K562 (cell line): Measurements from ENCODE around the gene FCAMR. TPM values are rescaled to one million over a fixed set of nuclear protein-coding genes. Genes with fewer than 3 reads are reported as not detected.
A peak's percentile ranks its signal among the peaks of the same experiment; 100 is the strongest.

Source experiments
- BRD4 ChIP-seq: fragments of 200-600 bp; sonication (generic); IDR thresholded peaks from 2 replicates; pipeline ENCODE4 v1.6.1; 2017; ENCODE audit warnings: inconsistent platforms
- CBFA2T3 ChIP-seq: fragments of 450-650 bp; IDR thresholded peaks from 2 replicates; pipeline ENCODE4 v1.6.1; 2017
- EHMT2 ChIP-seq: fragments of 450-650 bp; IDR thresholded peaks from 2 replicates; pipeline ENCODE4 v1.6.1; 2018; ENCODE audit warnings: antibody characterized with exemption
- ETS2 ChIP-seq: IDR thresholded peaks from 2 replicates; pipeline ENCODE4 v1.6.1; 2016; ENCODE audit warnings: borderline replicate concordance, missing genetic modification characterization, mild to moderate bottlenecking, moderate library complexity, missing compliant biosample characterization; ENCODE audit not compliant: poor library complexity, severe bottlenecking
- KDM5B ChIP-seq: fragments of 200-600 bp; sonication (generic); IDR thresholded peaks from 2 replicates; pipeline ENCODE4 v1.6.1; 2012; ENCODE audit warnings: low read depth, mild to moderate bottlenecking, moderate library complexity, low read length, control low read depth, inconsistent platforms; ENCODE audit not compliant: insufficient replicate concordance
- MYBL2 ChIP-seq, 2 experiments: fragments of 450-650 bp in 1 of 2; sonication (generic) in 1 of 2; formaldehyde crosslinking in 1 of 2; IDR thresholded peaks; 2 replicates each; pipeline versions ENCODE4 v1.6.1 to v1.8.1; 2017 to 2022; ENCODE audit warnings: borderline replicate concordance in 1 of 2, inconsistent platforms in 1 of 2, low read depth in 1 of 2, mild to moderate bottlenecking in 1 of 2, missing genetic modification reagents in 1 of 2, moderate library complexity in 1 of 2
- NFIX ChIP-seq: fragments of 250-450 bp; sonication (Bioruptor Pico); IDR thresholded peaks from 2 replicates; pipeline ENCODE4 v1.4.0; 2020; ENCODE audit warnings: low read depth, mild to moderate bottlenecking, moderate library complexity
- PCBP1 ChIP-seq: fragments of 200-400 bp; formaldehyde crosslinking; IDR thresholded peaks from 2 replicates; pipeline ENCODE4 v1.6.1; 2018; ENCODE audit warnings: mild to moderate bottlenecking, low read depth, low read length; ENCODE audit not compliant: poor library complexity, severe bottlenecking
- PCBP2 ChIP-seq: fragments of 200-400 bp; formaldehyde crosslinking; IDR thresholded peaks from 2 replicates; pipeline ENCODE4 v1.6.1; 2018; ENCODE audit warnings: low read length, low read depth, mild to moderate bottlenecking, moderate library complexity; ENCODE audit not compliant: poor library complexity, severe bottlenecking
- PTBP1 ChIP-seq: fragments of 200-400 bp; formaldehyde crosslinking; IDR thresholded peaks from 2 replicates; pipeline ENCODE4 v1.6.1; 2017; ENCODE audit warnings: low read depth, low read length
- ZBTB7A ChIP-seq: IDR thresholded peaks from 2 replicates; pipeline ENCODE4 v1.6.1; 2011; ENCODE audit warnings: low read depth, mild to moderate bottlenecking, low read length, moderate library complexity, borderline replicate concordance; ENCODE audit not compliant: control insufficient read depth
- ZC3H8 ChIP-seq: fragments of 450-650 bp; IDR thresholded peaks from 2 replicates; pipeline ENCODE4 v1.6.1; 2017
- ZNF212 ChIP-seq: fragments of 450-650 bp; formaldehyde crosslinking; IDR thresholded peaks from 2 replicates; pipeline ENCODE4 v1.4.0; 2020; ENCODE audit warnings: mild to moderate bottlenecking
- ZNF23 ChIP-seq: fragments of 250-450 bp; sonication (Bioruptor Pico); IDR thresholded peaks from 2 replicates; pipeline ENCODE4 v1.4.0; 2020; ENCODE audit warnings: mild to moderate bottlenecking
- ZNF561 ChIP-seq: fragments of 450-650 bp; formaldehyde crosslinking; conservative IDR thresholded peaks from 2 replicates; pipeline ENCODE4 v1.4.0; 2020; ENCODE audit warnings: mild to moderate bottlenecking, moderate library complexity
- polyA plus RNA-seq, 8 experiments: library from polyadenylated mRNA; depleted of rRNA in 4 of 8; stranded (reverse) in 5 of 8; unstranded in 3 of 8; fragments of >200 nt; fragmentation: Nextera tagmentation in 2 of 8; fragmentation: Illumina TruSeq in 1 of 8; extraction: Ambion mirVana in 2 of 8; extraction: Trizol in 1 of 8; gene quantifications; 2 replicates each; pipeline versions ENCODE4 v1.2.1 to v1.2.3, GENCODE V29; 2011 to 2014; ENCODE audit warnings: inconsistent platforms in 1 of 8, missing spikeins in 1 of 8
- total RNA-seq, 7 experiments: library from RNA; depleted of rRNA in 6 of 7; stranded (reverse); fragments of >200 nt in 6 of 7; fragmentation: Illumina TruSeq in 2 of 7; extraction: Trizol in 2 of 7; gene quantifications; 2 replicates each; pipeline versions ENCODE4 v1.2.1 to v1.2.3, GENCODE V29; 2011 to 2021; ENCODE audit warnings: low replicate concordance in 1 of 7
- TF ChIP-seq, protein P1 (sequence below): sonication (generic); formaldehyde crosslinking; IDR thresholded peaks from 2 replicates; pipeline ENCODE4 v1.9.0; 2022; ENCODE audit warnings: mild to moderate bottlenecking, missing genetic modification reagents
- TF ChIP-seq, protein P2 (sequence below): fragments of 250-450 bp; sonication (Bioruptor Pico); IDR thresholded peaks from 2 replicates; pipeline ENCODE4 v1.8.0; 2022; ENCODE audit warnings: moderate library complexity, mild to moderate bottlenecking, inconsistent platforms
- TF ChIP-seq, protein P3 (sequence below): fragments of 450-650 bp; IDR thresholded peaks from 2 replicates; pipeline ENCODE4 v1.6.1; 2016; ENCODE audit warnings: low read depth

Gene FCAMR
- total and polyA plus RNA-seq, 9 of the 15 experiments (the other 6 are each of a cell fraction or from before 2014, with no cell fraction given): not detected

DNA sequence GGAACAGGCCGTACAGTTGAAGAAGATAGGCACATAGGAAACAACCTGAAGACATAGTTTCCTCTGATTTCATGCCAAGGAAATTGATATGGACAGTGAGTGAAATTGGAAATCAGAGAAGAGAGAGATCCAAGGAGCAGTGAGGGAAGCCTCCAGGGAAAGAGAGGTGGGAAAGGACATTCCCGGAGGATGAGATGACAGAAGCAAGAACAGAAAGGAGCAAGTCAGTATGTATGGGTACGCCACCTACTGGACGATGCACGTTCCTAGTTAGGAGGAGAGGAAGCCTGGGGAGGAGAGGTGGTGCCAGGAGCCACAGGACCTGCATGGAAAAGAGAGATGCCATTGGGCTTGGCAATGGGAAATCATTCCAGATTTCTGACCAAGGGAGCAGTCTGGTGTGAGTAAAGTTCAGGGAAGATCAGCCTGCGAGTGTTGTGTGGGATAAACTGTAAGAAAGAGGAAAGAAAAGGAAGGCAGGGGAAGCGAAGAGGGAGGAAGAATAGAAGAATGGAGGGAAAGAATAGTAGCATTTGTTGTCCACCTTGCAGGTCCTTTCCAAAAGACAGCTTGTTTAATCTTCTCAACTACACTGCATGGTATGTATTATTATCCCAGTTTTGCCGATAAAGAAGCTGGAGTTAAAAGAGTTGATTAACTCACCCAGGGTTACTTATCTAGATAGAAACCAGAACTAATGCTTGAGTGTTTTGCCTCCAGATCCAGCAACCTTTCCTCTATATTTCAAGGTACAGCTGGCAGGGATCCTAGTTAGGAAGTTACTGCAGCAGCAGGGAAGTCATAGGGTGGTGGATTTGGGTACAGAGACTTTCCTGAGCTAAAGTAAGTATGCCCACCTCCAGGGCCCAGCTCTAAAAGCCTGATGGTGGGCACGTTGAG, 34.9 kb upstream of the FCAMR start (continued):
- TF ChIP-seq MYBL2 (IDR thresholded peaks at IDR 0.05; ENCODE audit: low read depth) (no peak), MYBL2 (CRISPR knock-in tag; IDR thresholded peaks at IDR 0.05; ENCODE audit: borderline replicate concordance) (no peak), NFIX (CRISPR knock-in tag) (no peak), EHMT2 (peak; percentile 80), ZNF561 (CRISPR knock-in tag) (no peak), ZBTB7A (no peak), PCBP2 (no peak), KDM5B (no peak), BRD4 (no peak), ZNF23 (CRISPR knock-in tag) (no peak), ZC3H8 (no peak), PCBP1 (no peak), ETS2 (tag) (no peak), CBFA2T3 (no peak), PTBP1 (no peak), ZNF212 (CRISPR knock-in tag) (no peak)
- TF ChIP-seq, protein P1, sequence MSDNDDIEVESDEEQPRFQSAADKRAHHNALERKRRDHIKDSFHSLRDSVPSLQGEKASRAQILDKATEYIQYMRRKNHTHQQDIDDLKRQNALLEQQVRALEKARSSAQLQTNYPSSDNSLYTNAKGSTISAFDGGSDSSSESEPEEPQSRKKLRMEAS (CRISPR knock-in tag): no peak
- TF ChIP-seq, protein P2, sequence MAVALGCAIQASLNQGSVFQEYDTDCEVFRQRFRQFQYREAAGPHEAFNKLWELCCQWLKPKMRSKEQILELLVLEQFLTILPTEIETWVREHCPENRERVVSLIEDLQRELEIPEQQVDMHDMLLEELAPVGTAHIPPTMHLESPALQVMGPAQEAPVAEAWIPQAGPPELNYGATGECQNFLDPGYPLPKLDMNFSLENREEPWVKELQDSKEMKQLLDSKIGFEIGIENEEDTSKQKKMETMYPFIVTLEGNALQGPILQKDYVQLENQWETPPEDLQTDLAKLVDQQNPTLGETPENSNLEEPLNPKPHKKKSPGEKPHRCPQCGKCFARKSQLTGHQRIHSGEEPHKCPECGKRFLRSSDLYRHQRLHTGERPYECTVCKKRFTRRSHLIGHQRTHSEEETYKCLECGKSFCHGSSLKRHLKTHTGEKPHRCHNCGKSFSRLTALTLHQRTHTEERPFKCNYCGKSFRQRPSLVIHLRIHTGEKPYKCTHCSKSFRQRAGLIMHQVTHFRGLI (CRISPR knock-in tag): no peak
- TF ChIP-seq, protein P3, sequence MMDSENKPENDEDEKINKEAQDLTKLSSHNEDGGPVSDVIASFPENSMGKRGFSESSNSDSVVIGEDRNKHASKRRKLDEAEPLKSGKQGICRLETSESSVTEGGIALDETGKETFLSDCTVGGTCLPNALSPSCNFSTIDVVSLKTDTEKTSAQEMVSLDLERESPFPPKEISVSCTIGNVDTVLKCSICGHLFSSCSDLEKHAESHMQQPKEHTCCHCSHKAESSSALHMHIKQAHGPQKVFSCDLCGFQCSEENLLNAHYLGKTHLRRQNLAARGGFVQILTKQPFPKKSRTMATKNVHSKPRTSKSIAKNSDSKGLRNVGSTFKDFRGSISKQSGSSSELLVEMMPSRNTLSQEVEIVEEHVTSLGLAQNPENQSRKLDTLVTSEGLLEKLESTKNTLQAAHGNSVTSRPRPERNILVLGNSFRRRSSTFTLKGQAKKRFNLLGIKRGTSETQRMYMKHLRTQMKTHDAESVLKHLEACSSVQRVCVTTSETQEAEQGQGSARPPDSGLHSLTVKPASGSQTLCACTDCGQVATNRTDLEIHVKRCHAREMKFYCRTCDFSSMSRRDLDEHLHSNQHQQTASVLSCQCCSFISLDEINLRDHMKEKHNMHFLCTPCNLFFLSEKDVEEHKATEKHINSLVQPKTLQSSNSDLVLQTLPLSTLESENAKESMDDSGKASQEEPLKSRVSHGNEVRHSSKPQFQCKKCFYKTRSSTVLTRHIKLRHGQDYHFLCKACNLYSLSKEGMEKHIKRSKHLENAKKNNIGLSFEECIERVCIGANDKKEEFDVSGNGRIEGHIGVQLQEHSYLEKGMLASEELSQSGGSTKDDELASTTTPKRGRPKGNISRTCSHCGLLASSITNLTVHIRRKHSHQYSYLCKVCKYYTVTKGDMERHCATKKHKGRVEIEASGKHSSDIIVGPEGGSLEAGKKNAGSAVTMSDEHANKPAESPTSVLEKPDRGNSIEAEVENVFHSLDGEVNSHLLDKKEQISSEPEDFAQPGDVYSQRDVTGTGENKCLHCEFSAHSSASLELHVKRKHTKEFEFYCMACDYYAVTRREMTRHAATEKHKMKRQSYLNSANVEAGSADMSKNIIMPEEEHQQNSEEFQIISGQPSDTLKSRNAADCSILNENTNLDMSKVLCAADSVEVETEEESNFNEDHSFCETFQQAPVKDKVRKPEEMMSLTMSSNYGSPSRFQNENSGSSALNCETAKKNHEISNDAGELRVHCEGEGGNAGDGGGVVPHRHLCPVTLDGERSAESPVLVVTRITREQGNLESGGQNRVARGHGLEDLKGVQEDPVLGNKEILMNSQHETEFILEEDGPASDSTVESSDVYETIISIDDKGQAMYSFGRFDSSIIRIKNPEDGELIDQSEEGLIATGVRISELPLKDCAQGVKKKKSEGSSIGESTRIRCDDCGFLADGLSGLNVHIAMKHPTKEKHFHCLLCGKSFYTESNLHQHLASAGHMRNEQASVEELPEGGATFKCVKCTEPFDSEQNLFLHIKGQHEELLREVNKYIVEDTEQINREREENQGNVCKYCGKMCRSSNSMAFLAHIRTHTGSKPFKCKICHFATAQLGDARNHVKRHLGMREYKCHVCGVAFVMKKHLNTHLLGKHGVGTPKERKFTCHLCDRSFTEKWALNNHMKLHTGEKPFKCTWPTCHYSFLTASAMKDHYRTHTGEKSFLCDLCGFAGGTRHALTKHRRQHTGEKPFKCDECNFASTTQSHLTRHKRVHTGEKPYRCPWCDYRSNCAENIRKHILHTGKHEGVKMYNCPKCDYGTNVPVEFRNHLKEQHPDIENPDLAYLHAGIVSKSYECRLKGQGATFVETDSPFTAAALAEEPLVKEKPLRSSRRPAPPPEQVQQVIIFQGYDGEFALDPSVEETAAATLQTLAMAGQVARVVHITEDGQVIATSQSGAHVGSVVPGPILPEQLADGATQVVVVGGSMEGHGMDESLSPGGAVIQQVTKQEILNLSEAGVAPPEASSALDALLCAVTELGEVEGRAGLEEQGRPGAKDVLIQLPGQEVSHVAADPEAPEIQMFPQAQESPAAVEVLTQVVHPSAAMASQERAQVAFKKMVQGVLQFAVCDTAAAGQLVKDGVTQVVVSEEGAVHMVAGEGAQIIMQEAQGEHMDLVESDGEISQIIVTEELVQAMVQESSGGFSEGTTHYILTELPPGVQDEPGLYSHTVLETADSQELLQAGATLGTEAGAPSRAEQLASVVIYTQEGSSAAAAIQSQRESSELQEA: peak; percentile 35; the same call in 1 of the 2 replicates
